ENCODE results near the gene IFI6. TPM values are rescaled to one million over a fixed set of nuclear protein-coding genes. Genes with fewer than 3 reads are reported as not detected.

Gene IFI6
- total RNA-seq, 1 experiment from 2014 or later = 14.8 TPM

DNA sequence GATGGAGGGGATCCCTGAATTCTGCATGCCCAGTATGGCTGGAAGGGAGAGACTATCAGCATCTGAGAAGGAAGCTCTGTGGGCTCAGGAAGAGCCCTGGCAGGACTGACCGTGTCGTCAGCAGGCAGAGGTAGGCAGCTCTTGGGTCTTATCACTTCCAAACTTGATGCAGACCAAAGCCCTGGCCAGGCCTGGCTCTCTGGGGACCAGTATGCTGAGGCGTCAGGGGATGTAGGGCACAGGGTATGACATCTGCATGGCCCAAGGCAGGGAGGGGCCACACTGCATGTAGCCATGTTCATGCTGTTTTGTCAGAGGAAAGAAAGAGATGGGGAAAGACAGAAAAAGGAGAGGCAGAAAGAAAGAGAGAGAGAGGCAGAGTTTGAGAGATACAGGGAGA is 43.3 kb downstream of the IFI6 start:
- POLR2A ChIA-PET = no interaction called here
- DNase-seq (ENCODE audit: low read depth, low spot score) = no peak
- CTCF ChIA-PET = interaction anchor here (1.9 kb wide), 1 partner anchor 40 kb away, joined by 5 read pairs; no protein-coding TSS in a partner anchor
- BruUV-seq (replicated peaks) = no TSS peak
- no peak overlapping the region for H3K27ac ChIP-seq (ENCODE audit: low read depth, low read length)
- H3K9me2 ChIP-seq (ENCODE audit: insufficient read depth) = no peaks in the 10 kb centered on the region
- peaks cover 0 to 3% of the 10 kb centered on the region in 2 experiments; a peak in 1 of 4 replicates for H3K4me1 ChIP-seq (ENCODE audit: control insufficient read depth in 1 of 2, insufficient read depth in 2 of 2, low read length in 2 of 2)
- no peak overlapping the region for H2AFZ ChIP-seq (ENCODE audit: low read depth, low read length, poor library complexity, severe bottlenecking)
- RAD21 ChIA-PET (ENCODE audit: low non-redundant PET in 1 of 2, low total read pairs in 2 of 2, uncharacterized antibody in 2 of 2, unreplicated experiment in 2 of 2) = interaction anchor here in 1 of 2 experiments (0.8 kb wide), 1 partner anchor 8 kb away, joined by 3 read pairs; no protein-coding TSS in a partner anchor
- H3K79me2 ChIP-seq (ENCODE audit: insufficient read depth, low read length) = no peaks in the 10 kb centered on the region
- TF ChIP-seq SRF (IDR thresholded peaks at IDR 0.05; ENCODE audit: low read depth) (no peak), POLR2AphosphoS5 (IDR thresholded peaks at IDR 0.05; ENCODE audit: low read depth, low read length) (no peak), SIN3A (IDR thresholded peaks at IDR 0.05; ENCODE audit: low read depth) (no peak), SP1 (IDR thresholded peaks at IDR 0.05; ENCODE audit: low read depth) (no peak), CBX3 (IDR thresholded peaks at IDR 0.05; ENCODE audit: low read depth) (no peak), EZH2 (IDR thresholded peaks at IDR 0.05) (no peak), ZFX (IDR thresholded peaks at IDR 0.05) (no peak), POLR2A (IDR thresholded peaks at IDR 0.05; ENCODE audit: borderline replicate concordance, extremely low read depth, insufficient read depth, insufficient read length) (no peak), FOSL1 (IDR thresholded peaks at IDR 0.05; ENCODE audit: low read depth) (no peak), YY1 (IDR thresholded peaks at IDR 0.05; ENCODE audit: extremely low read depth, insufficient replicate concordance, low read depth, low read length) (no peak)
- TF ChIP-seq, protein P1, sequence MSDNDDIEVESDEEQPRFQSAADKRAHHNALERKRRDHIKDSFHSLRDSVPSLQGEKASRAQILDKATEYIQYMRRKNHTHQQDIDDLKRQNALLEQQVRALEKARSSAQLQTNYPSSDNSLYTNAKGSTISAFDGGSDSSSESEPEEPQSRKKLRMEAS (IDR thresholded peaks at IDR 0.05) = no peak
- TF ChIP-seq, protein P2, sequence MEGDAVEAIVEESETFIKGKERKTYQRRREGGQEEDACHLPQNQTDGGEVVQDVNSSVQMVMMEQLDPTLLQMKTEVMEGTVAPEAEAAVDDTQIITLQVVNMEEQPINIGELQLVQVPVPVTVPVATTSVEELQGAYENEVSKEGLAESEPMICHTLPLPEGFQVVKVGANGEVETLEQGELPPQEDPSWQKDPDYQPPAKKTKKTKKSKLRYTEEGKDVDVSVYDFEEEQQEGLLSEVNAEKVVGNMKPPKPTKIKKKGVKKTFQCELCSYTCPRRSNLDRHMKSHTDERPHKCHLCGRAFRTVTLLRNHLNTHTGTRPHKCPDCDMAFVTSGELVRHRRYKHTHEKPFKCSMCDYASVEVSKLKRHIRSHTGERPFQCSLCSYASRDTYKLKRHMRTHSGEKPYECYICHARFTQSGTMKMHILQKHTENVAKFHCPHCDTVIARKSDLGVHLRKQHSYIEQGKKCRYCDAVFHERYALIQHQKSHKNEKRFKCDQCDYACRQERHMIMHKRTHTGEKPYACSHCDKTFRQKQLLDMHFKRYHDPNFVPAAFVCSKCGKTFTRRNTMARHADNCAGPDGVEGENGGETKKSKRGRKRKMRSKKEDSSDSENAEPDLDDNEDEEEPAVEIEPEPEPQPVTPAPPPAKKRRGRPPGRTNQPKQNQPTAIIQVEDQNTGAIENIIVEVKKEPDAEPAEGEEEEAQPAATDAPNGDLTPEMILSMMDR (IDR thresholded peaks at IDR 0.05 in 2 of 3, conservative IDR thresholded peaks at IDR 0.05 in 1 of 3; ENCODE audit: borderline replicate concordance in 1 of 3, insufficient read depth in 1 of 3, low read depth in 2 of 3, low read length in 2 of 3) = no peak
- TF ChIP-seq, protein P3, sequence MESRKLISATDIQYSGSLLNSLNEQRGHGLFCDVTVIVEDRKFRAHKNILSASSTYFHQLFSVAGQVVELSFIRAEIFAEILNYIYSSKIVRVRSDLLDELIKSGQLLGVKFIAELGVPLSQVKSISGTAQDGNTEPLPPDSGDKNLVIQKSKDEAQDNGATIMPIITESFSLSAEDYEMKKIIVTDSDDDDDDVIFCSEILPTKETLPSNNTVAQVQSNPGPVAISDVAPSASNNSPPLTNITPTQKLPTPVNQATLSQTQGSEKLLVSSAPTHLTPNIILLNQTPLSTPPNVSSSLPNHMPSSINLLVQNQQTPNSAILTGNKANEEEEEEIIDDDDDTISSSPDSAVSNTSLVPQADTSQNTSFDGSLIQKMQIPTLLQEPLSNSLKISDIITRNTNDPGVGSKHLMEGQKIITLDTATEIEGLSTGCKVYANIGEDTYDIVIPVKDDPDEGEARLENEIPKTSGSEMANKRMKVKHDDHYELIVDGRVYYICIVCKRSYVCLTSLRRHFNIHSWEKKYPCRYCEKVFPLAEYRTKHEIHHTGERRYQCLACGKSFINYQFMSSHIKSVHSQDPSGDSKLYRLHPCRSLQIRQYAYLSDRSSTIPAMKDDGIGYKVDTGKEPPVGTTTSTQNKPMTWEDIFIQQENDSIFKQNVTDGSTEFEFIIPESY (IDR thresholded peaks at IDR 0.05; ENCODE audit: extremely low read depth, insufficient replicate concordance, low read length) = no peak
- TF ChIP-seq, protein P4, sequence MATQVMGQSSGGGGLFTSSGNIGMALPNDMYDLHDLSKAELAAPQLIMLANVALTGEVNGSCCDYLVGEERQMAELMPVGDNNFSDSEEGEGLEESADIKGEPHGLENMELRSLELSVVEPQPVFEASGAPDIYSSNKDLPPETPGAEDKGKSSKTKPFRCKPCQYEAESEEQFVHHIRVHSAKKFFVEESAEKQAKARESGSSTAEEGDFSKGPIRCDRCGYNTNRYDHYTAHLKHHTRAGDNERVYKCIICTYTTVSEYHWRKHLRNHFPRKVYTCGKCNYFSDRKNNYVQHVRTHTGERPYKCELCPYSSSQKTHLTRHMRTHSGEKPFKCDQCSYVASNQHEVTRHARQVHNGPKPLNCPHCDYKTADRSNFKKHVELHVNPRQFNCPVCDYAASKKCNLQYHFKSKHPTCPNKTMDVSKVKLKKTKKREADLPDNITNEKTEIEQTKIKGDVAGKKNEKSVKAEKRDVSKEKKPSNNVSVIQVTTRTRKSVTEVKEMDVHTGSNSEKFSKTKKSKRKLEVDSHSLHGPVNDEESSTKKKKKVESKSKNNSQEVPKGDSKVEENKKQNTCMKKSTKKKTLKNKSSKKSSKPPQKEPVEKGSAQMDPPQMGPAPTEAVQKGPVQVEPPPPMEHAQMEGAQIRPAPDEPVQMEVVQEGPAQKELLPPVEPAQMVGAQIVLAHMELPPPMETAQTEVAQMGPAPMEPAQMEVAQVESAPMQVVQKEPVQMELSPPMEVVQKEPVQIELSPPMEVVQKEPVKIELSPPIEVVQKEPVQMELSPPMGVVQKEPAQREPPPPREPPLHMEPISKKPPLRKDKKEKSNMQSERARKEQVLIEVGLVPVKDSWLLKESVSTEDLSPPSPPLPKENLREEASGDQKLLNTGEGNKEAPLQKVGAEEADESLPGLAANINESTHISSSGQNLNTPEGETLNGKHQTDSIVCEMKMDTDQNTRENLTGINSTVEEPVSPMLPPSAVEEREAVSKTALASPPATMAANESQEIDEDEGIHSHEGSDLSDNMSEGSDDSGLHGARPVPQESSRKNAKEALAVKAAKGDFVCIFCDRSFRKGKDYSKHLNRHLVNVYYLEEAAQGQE (IDR thresholded peaks at IDR 0.05; ENCODE audit: low read depth) = no peak
- TF ChIP-seq, protein P5, sequence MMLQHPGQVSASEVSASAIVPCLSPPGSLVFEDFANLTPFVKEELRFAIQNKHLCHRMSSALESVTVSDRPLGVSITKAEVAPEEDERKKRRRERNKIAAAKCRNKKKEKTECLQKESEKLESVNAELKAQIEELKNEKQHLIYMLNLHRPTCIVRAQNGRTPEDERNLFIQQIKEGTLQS (IDR thresholded peaks at IDR 0.05) = no peak
- H3K9me3 ChIP-seq (ENCODE audit: control insufficient read depth in 1 of 2, insufficient read depth in 1 of 2, low read depth in 1 of 2, low read length in 2 of 2) = no peaks in the 10 kb centered on the region
- H3K27me3 ChIP-seq (ENCODE audit: insufficient read depth, low read length) = no peaks in the 10 kb centered on the region
- no peak for ATAC-seq
- H3K4me3 ChIP-seq (replicated peaks in 1 of 2; ENCODE audit: low read depth in 1 of 2, low read length in 2 of 2) = no peak overlapping the region
- H3K9ac ChIP-seq (ENCODE audit: low read length) = no peak overlapping the region
- H4K20me1 ChIP-seq (ENCODE audit: insufficient read depth) = no peaks in the 10 kb centered on the region
- H3K36me3 ChIP-seq (ENCODE audit: control insufficient read depth in 1 of 2, insufficient read depth in 2 of 2, low read length in 2 of 2) = no peaks in the 10 kb centered on the region
- intact Hi-C loops (cut with micrococcal nuclease) = no loop called here
- H3K4me2 ChIP-seq (ENCODE audit: low read length) = no peak overlapping the region

Data from HCT116 (cell line).